ENCODE results near the gene BCKDHA.

The BCKDHA gene

GRCh38 chr19:41384351-41384750 is 13.3 kb upstream of the BCKDHA start:
- Histone ChIP-seq H3K9me3 (ENCODE audit: control insufficient read depth, low read length) (no peaks in the 10 kb centered on the region), H3K27ac (ENCODE audit: insufficient read depth, low read depth, low read length, poor library complexity, severe bottlenecking) (no peak overlapping the region), H3K4me3 (ENCODE audit: insufficient read depth, low read depth, low read length) (no peak overlapping the region), H3K4me1 (ENCODE audit: control insufficient read depth, insufficient read depth, low read length) (no peaks in the 10 kb centered on the region), H3K36me3 (ENCODE audit: control insufficient read depth, insufficient read depth, low read length) (peaks cover under 1% of the 10 kb centered on the region), H3K27me3 (ENCODE audit: control insufficient read depth, insufficient read depth, low read length, poor library complexity, severe bottlenecking) (no peaks in the 10 kb centered on the region)
- 85 to 93% methylated on average over 5 of the region's 5 CpGs for WGBS, 2 experiments

- WGBS, 2 experiments = 95% methylated on average over 13 of the region's 13 CpGs
- Histone ChIP-seq H3K4me1 (ENCODE audit: control insufficient read depth, insufficient read depth, low read length) (no peaks in the 10 kb centered on the region), H3K36me3 (ENCODE audit: control insufficient read depth, insufficient read depth, low read length) (peaks cover 11% of the 10 kb centered on the region), H3K4me3 (ENCODE audit: insufficient read depth, low read depth, low read length) (no peak overlapping the region), H3K27me3 (ENCODE audit: control insufficient read depth, insufficient read depth, low read length, poor library complexity, severe bottlenecking) (no peaks in the 10 kb centered on the region), H3K27ac (ENCODE audit: insufficient read depth, low read depth, low read length, poor library complexity, severe bottlenecking) (no peak overlapping the region), H3K9me3 (ENCODE audit: control insufficient read depth, low read length) (no peaks in the 10 kb centered on the region)
These were observed 11.2 kb upstream of the BCKDHA start for GRCh38 chr19:41386442-41386841.

DNA sequence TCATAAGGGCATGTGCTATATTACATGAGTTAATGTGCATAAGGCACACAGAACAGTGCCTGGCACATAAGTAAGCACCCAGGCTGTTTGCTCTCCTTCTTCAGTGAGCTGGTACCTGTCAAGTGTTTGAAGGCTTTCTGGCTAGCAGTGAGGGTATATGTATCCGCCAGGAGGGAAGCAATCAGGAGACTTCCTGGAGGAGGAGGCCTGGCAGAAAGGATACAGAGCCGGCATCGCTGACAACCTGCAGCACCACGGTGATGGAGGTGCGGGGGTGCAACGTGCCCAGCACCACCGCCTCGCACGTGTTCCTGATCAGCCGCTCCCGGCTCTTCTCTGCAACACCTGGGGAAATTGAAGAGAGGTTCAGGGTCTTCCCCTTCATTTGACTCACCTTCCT is 6.0 kb upstream of the BCKDHA start:
- Histone ChIP-seq H3K9me3 (ENCODE audit: control insufficient read depth, low read length) (no peaks in the 10 kb centered on the region), H3K27me3 (ENCODE audit: control insufficient read depth, insufficient read depth, low read length, poor library complexity, severe bottlenecking) (no peaks in the 10 kb centered on the region), H3K4me3 (ENCODE audit: insufficient read depth, low read depth, low read length) (no peak overlapping the region), H3K27ac (ENCODE audit: insufficient read depth, low read depth, low read length, poor library complexity, severe bottlenecking) (no peak overlapping the region), H3K4me1 (ENCODE audit: control insufficient read depth, insufficient read depth, low read length) (no peaks in the 10 kb centered on the region), H3K36me3 (ENCODE audit: control insufficient read depth, insufficient read depth, low read length) (peaks cover 11% of the 10 kb centered on the region)
- WGBS, 2 experiments = 92 to 94% methylated on average over 11 of the region's 11 CpGs

DNA sequence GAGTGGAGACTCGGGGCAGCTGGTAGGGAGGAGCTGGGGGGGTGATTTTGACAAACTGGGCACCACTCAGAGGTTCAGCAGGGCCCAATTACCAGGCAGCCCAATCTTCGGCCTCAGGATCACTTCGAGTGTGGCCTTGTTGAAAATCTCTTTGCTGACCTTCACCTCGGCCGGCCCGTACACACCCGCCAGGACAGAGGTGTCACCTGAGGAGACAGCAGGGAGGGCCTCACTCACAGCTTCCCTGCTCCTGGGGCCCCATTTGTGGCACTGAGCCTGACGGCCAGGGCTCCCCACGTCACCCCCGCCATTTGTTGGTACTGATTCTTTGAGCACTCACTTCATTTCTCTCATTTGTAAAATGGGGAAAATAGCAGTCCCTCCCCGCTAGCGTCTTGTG is 4.8 kb upstream of the BCKDHA start:
- no peaks in the 10 kb centered on the region for H3K9me3 ChIP-seq (ENCODE audit: control insufficient read depth, low read length)
- 94% methylated on average over 12 of the region's 12 CpGs for WGBS, 2 experiments
- no peaks in the 10 kb centered on the region for H3K27me3 ChIP-seq (ENCODE audit: control insufficient read depth, insufficient read depth, low read length, poor library complexity, severe bottlenecking)
- H3K4me1 ChIP-seq (ENCODE audit: control insufficient read depth, insufficient read depth, low read length) = no peaks in the 10 kb centered on the region
- peaks cover 11% of the 10 kb centered on the region for H3K36me3 ChIP-seq (ENCODE audit: control insufficient read depth, insufficient read depth, low read length)
- no peak overlapping the region for H3K27ac ChIP-seq (ENCODE audit: insufficient read depth, low read depth, low read length, poor library complexity, severe bottlenecking)
- no peak overlapping the region for H3K4me3 ChIP-seq (ENCODE audit: insufficient read depth, low read depth, low read length)

- no peak overlapping the region for H3K4me3 ChIP-seq (ENCODE audit: insufficient read depth, low read depth, low read length)
- 84 to 85% methylated on average over 6 of the region's 6 CpGs for WGBS, 2 experiments
- H3K27me3 ChIP-seq (ENCODE audit: control insufficient read depth, insufficient read depth, low read length, poor library complexity, severe bottlenecking) = no peaks in the 10 kb centered on the region
These were observed 2.3 kb upstream of the BCKDHA start for GRCh38 chr19:41395355-41395754.

DNA sequence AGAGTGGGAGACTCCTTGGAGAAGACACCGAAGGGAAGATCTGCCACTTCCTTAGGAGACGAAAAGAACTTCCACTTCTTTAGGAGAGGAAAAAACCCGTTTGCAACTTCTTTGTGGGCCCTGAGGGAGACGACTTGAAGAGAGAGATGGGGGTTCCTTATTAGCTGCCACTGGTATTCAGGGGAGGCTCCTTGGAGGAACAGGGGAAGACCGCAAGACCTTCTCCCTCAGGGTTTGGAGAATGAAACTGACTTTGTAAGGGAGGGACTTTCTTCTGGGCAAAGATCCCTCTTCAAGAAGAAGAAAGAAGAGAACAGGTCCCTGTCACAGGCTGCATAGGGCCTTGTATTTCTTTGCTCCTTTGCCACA is 416 bp downstream of the BCKDHA start:
- no peaks in the 10 kb centered on the region for H3K9me3 ChIP-seq (ENCODE audit: control insufficient read depth, low read length)
- H3K4me3 ChIP-seq (ENCODE audit: insufficient read depth, low read depth, low read length) = peak overlapping the region; percentile 79
- H3K27me3 ChIP-seq (ENCODE audit: control insufficient read depth, insufficient read depth, low read length, poor library complexity, severe bottlenecking) = no peaks in the 10 kb centered on the region
- no peaks in the 10 kb centered on the region for H3K36me3 ChIP-seq (ENCODE audit: control insufficient read depth, insufficient read depth, low read length)
- 1 to 2% methylated on average over 5 of the region's 5 CpGs for whole genome bisulfite sequencing, 2 experiments
- H3K4me1 ChIP-seq (ENCODE audit: control insufficient read depth, insufficient read depth, low read length) = peaks cover 5% of the 10 kb centered on the region
- no peak overlapping the region for H3K27ac ChIP-seq (ENCODE audit: insufficient read depth, low read depth, low read length, poor library complexity, severe bottlenecking)

More at GRCh38 chr19:41395355-41395754, 2.3 kb upstream of the BCKDHA start:
- H3K36me3 ChIP-seq (ENCODE audit: control insufficient read depth, insufficient read depth, low read length) = peaks cover 3% of the 10 kb centered on the region
- no peak overlapping the region for H3K27ac ChIP-seq (ENCODE audit: insufficient read depth, low read depth, low read length, poor library complexity, severe bottlenecking)
- H3K4me1 ChIP-seq (ENCODE audit: control insufficient read depth, insufficient read depth, low read length) = peaks cover 5% of the 10 kb centered on the region
- H3K9me3 ChIP-seq (ENCODE audit: control insufficient read depth, low read length) = no peaks in the 10 kb centered on the region

DNA sequence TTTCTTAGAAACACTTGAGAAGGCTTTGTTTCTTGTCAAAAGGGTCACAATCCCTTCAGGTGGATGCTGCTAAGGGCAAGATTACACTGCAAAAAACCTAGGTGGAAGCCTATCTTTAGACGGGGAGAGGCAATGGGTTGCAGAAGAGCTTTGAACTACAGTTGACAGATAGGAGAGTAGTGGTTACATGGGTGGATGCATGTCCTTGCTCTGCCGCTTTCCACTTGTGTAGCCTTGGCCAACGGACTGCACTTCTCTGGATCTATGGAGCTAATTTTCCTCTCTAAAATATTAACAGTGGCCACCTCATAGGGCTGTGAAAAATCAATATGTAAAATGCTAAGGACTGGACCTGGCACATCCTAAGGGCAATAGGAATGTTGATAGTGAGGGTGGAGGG is 980 bp downstream of the BCKDHA start:
- Histone ChIP-seq H3K4me1 (ENCODE audit: control insufficient read depth, insufficient read depth, low read length) (peaks cover 5% of the 10 kb centered on the region), H3K9me3 (ENCODE audit: control insufficient read depth, low read length) (no peaks in the 10 kb centered on the region), H3K27ac (ENCODE audit: insufficient read depth, low read depth, low read length, poor library complexity, severe bottlenecking) (no peak overlapping the region), H3K27me3 (ENCODE audit: control insufficient read depth, insufficient read depth, low read length, poor library complexity, severe bottlenecking) (no peaks in the 10 kb centered on the region), H3K36me3 (ENCODE audit: control insufficient read depth, insufficient read depth, low read length) (no peaks in the 10 kb centered on the region), H3K4me3 (ENCODE audit: insufficient read depth, low read depth, low read length) (peak overlapping the region; percentile 79)
- WGBS, 2 experiments = 78 to 91% methylated on average over 3 of the region's 3 CpGs

GRCh38 chr19:41399091-41399490 is 1.5 kb downstream of the BCKDHA start:
- Histone ChIP-seq H3K27ac (ENCODE audit: insufficient read depth, low read depth, low read length, poor library complexity, severe bottlenecking) (no peak overlapping the region), H3K36me3 (ENCODE audit: control insufficient read depth, insufficient read depth, low read length) (no peaks in the 10 kb centered on the region), H3K4me1 (ENCODE audit: control insufficient read depth, insufficient read depth, low read length) (peaks cover 5% of the 10 kb centered on the region), H3K9me3 (ENCODE audit: control insufficient read depth, low read length) (no peaks in the 10 kb centered on the region), H3K27me3 (ENCODE audit: control insufficient read depth, insufficient read depth, low read length, poor library complexity, severe bottlenecking) (no peaks in the 10 kb centered on the region), H3K4me3 (ENCODE audit: insufficient read depth, low read depth, low read length) (no peak overlapping the region)
- 84 to 92% methylated on average over 3 of the region's 3 CpGs for WGBS, 2 experiments

GRCh38 chr19:41399525-41399924 is 1.9 kb downstream of the BCKDHA start:
- no peaks in the 10 kb centered on the region for H3K27me3 ChIP-seq (ENCODE audit: control insufficient read depth, insufficient read depth, low read length, poor library complexity, severe bottlenecking)
- no peaks in the 10 kb centered on the region for H3K9me3 ChIP-seq (ENCODE audit: control insufficient read depth, low read length)
- no peak overlapping the region for H3K4me3 ChIP-seq (ENCODE audit: insufficient read depth, low read depth, low read length)
- no peaks in the 10 kb centered on the region for H3K36me3 ChIP-seq (ENCODE audit: control insufficient read depth, insufficient read depth, low read length)
- peaks cover 5% of the 10 kb centered on the region for H3K4me1 ChIP-seq (ENCODE audit: control insufficient read depth, insufficient read depth, low read length)
- WGBS, 2 experiments = 91% methylated on average over 2 of the region's 2 CpGs
- H3K27ac ChIP-seq (ENCODE audit: insufficient read depth, low read depth, low read length, poor library complexity, severe bottlenecking) = no peak overlapping the region

DNA sequence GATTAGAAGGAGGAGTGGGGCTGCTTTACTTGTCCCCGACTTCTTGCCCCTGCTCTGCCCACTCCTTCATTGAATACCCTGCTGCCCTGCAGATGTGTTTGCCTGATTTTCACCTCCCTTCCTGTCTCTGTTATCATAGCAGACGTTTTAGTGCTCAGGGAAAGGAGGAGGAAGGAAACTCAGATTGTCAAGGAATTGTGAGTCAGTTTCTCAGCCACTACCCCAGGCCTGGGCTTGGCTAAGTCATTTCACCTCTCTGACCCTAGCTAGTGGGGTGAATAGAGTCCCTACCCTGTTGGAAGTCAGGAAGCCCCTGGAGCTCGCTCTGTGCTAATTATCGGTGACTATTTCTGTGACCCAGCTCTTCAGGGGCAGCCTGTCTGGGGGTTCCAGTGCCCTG is 3.9 kb downstream of the BCKDHA start:
- Histone ChIP-seq H3K4me1 (ENCODE audit: control insufficient read depth, insufficient read depth, low read length) (peaks cover 5% of the 10 kb centered on the region), H3K9me3 (ENCODE audit: control insufficient read depth, low read length) (no peaks in the 10 kb centered on the region), H3K27me3 (ENCODE audit: control insufficient read depth, insufficient read depth, low read length, poor library complexity, severe bottlenecking) (no peaks in the 10 kb centered on the region), H3K36me3 (ENCODE audit: control insufficient read depth, insufficient read depth, low read length) (no peaks in the 10 kb centered on the region), H3K4me3 (ENCODE audit: insufficient read depth, low read depth, low read length) (no peak overlapping the region), H3K27ac (ENCODE audit: insufficient read depth, low read depth, low read length, poor library complexity, severe bottlenecking) (no peak overlapping the region)
- 82 to 87% methylated on average over 4 of the region's 4 CpGs for WGBS, 2 experiments

- WGBS, 2 experiments = 94 to 97% methylated on average over 2 to 3 of the region's 3 CpGs
- H3K4me1 ChIP-seq (ENCODE audit: control insufficient read depth, insufficient read depth, low read length) = peaks cover 7% of the 10 kb centered on the region
- H3K27me3 ChIP-seq (ENCODE audit: control insufficient read depth, insufficient read depth, low read length, poor library complexity, severe bottlenecking) = no peaks in the 10 kb centered on the region
These were observed 4.4 kb downstream of the BCKDHA start for GRCh38 chr19:41402010-41402409.

More at GRCh38 chr19:41402010-41402409, 4.4 kb downstream of the BCKDHA start:
- Histone ChIP-seq H3K4me3 (ENCODE audit: insufficient read depth, low read depth, low read length) (no peak overlapping the region), H3K36me3 (ENCODE audit: control insufficient read depth, insufficient read depth, low read length) (no peaks in the 10 kb centered on the region), H3K27ac (ENCODE audit: insufficient read depth, low read depth, low read length, poor library complexity, severe bottlenecking) (no peak overlapping the region), H3K9me3 (ENCODE audit: control insufficient read depth, low read length) (no peaks in the 10 kb centered on the region)

Measured in ectodermal cell (in vitro differentiated cells).